Left ventricle myocardium inferior (tissue), 1 donor: ENCODE data around the gene LTN1. TPM values are rescaled to one million over a fixed set of nuclear protein-coding genes. Genes with fewer than 3 reads are reported as not detected.

Experiments used
- DNase-seq: peaks from one replicate; pipeline ENCODE4 v3.0.0-alpha.2; 2020
- H3K27ac ChIP-seq: fragments of 200-600 bp; replicated peaks from 2 replicates; pipeline ENCODE4 v1.8.0; 2021
- H3K27me3 ChIP-seq: fragments of 200-600 bp; 2 replicates; pipeline ENCODE4 v1.8.0; 2021; ENCODE audit warnings: low read depth
- H3K36me3 ChIP-seq: fragments of 200-600 bp; 2 replicates; pipeline ENCODE4 v1.8.0; 2021
- H3K4me1 ChIP-seq: fragments of 200-600 bp; 2 replicates; pipeline ENCODE4 v1.8.0; 2021
- H3K4me3 ChIP-seq: fragments of 200-600 bp; 2 replicates; pipeline ENCODE4 v1.8.0; 2021; ENCODE audit warnings: mild to moderate bottlenecking, moderate library complexity
- H3K9me3 ChIP-seq: fragments of 200-600 bp; replicated peaks from 2 replicates; pipeline ENCODE4 v1.8.0; 2021
- CTCF ChIP-seq: fragments of 200-600 bp; IDR thresholded peaks from 2 replicates; pipeline ENCODE4 v1.8.0; 2021; ENCODE audit warnings: antibody characterized with exemption, mild to moderate bottlenecking, borderline replicate concordance
- intact Hi-C: fragments of 100-400 bp; cut with micrococcal nuclease; formaldehyde crosslinking; loops from one replicate; pipeline ENCODE4 v1.11.0; 2022
- total RNA-seq: library from RNA; stranded (reverse); fragmentation: NEBNext Ultra II Directional; extraction: Animal tissue kit (Norgen Biotek cat#: 25700); gene quantifications from one replicate; pipeline ENCODE4 v1.2.1, GENCODE V29; 2021
- donor health status: DM: no; HTN: yes; CAD: no; lungs with severe emphysema.

Gene LTN1
- total RNA-seq, 1 donor from 2014 or later = 16.6 TPM

- Histone ChIP-seq H3K9me3 (no peaks in the 10 kb centered on the region), H3K36me3 (peaks cover 86% of the 10 kb centered on the region), H3K4me3 (no peak overlapping the region), H3K4me1 (peaks cover 16% of the 10 kb centered on the region), H3K27me3 (no peaks in the 10 kb centered on the region), H3K27ac (no peak overlapping the region)
- DNase-seq = no peak
- intact Hi-C loops = no loop called here
- TF ChIP-seq CTCF = no peak
These were observed 13.6 kb downstream of the LTN1 start for GRCh38 chr21:28979092-28979491.

DNA sequence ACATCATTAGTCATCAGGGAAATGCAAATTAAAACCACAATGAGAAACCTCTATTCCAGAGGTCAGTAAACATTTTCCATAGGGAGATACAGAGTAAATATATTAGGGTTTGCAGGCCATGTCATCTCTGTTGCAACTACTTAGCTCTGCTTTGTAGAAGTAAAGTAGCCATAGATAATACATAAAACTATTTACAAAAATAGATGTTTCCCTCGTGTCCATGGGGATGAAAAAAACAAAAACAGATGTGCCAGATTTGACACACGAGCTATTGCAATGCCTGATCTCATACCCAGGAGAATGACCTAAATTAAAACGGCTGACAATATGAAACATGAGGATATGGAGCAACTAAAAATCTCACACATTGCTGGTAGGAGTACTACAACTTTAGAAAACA lies 17.3 kb downstream of the LTN1 start:
- no peak for DNase-seq
- H3K27me3 ChIP-seq = no peaks in the 10 kb centered on the region
- peaks cover 55% of the 10 kb centered on the region for H3K36me3 ChIP-seq
- no peak for TF ChIP-seq CTCF
- intact Hi-C loops = no loop called here
- H3K4me3 ChIP-seq = no peak overlapping the region
- no peak overlapping the region for H3K27ac ChIP-seq
- no peaks in the 10 kb centered on the region for H3K9me3 ChIP-seq
- H3K4me1 ChIP-seq = peaks cover 23% of the 10 kb centered on the region

- intact Hi-C loops = no loop called here
- Histone ChIP-seq H3K4me1 (peaks cover 23% of the 10 kb centered on the region), H3K27ac (no peak overlapping the region), H3K9me3 (no peaks in the 10 kb centered on the region), H3K4me3 (no peak overlapping the region), H3K27me3 (no peaks in the 10 kb centered on the region), H3K36me3 (peaks cover 57% of the 10 kb centered on the region)
- TF ChIP-seq CTCF = no peak
- DNase-seq = no peak
These were observed 18.0 kb downstream of the LTN1 start for GRCh38 chr21:28974531-28975227.

DNA sequence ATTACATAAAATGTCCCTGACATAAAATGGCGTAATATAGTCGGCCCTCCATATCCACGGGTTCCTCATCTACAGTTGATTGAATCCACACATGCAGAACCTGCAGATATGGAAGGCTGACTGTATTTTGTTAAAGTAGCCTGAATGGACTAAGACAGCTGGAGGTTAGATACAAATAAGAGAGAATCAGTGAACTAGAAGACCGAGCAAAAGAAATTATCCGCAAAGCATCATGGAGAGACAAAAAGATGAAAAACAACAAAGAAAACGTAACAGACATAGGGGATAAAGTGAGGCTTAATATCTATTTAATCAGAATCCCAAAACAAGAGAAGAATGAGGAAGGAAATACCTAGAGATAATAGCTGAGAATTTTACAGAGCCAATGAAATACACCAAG lies 20.3 kb downstream of the LTN1 start:
- no peaks in the 10 kb centered on the region for H3K9me3 ChIP-seq
- no peak for DNase-seq
- H3K4me3 ChIP-seq = no peak overlapping the region
- H3K27me3 ChIP-seq = no peaks in the 10 kb centered on the region
- no peak for TF ChIP-seq CTCF
- H3K36me3 ChIP-seq = peaks cover 58% of the 10 kb centered on the region
- peaks cover 23% of the 10 kb centered on the region for H3K4me1 ChIP-seq
- intact Hi-C loops = no loop called here
- no peak overlapping the region for H3K27ac ChIP-seq

GRCh38 chr21:28971171-28971570 lies 21.5 kb downstream of the LTN1 start:
- Histone ChIP-seq H3K4me1 (peaks cover 23% of the 10 kb centered on the region), H3K4me3 (no peak overlapping the region), H3K9me3 (no peaks in the 10 kb centered on the region), H3K27ac (no peak overlapping the region), H3K27me3 (no peaks in the 10 kb centered on the region), H3K36me3 (peaks cover 58% of the 10 kb centered on the region)
- no peak for DNase-seq
- no peak for TF ChIP-seq CTCF
- intact Hi-C loops = no loop called here
